Measurements from ENCODE around the gene VAC14.

VAC14 gene

GRCh38 chr16:70694088-70694867 is 106.7 kb downstream of the VAC14 start:
- H3K27me3 ChIP-seq, result no peaks in the 10 kb centered on the region
- H3K4me1 ChIP-seq, result peaks cover 63% of the 10 kb centered on the region
- DNase-seq, result no peak
- H3K9me3 ChIP-seq, result no peaks in the 10 kb centered on the region
- TF ChIP-seq CTCF (IDR thresholded peaks at IDR 0.05; ENCODE audit: low read depth, low read length), result no peak
- H3K36me3 ChIP-seq, result no peaks in the 10 kb centered on the region; the same call in 1 of the 2 replicates
- H3K4me3 ChIP-seq (ENCODE audit: low read depth, low read length), result no peak overlapping the region

GRCh38 chr16:70692873-70693671 is 107.9 kb downstream of the VAC14 start:
- DNase-seq, result no peak
- TF ChIP-seq CTCF (IDR thresholded peaks at IDR 0.05; ENCODE audit: low read depth, low read length), result no peak
- Histone ChIP-seq H3K9me3 (no peaks in the 10 kb centered on the region), H3K27me3 (no peaks in the 10 kb centered on the region), H3K4me3 (ENCODE audit: low read depth, low read length) (no peak overlapping the region), H3K36me3 (no peaks in the 10 kb centered on the region; the same call in 1 of the 2 replicates), H3K4me1 (peaks cover 70% of the 10 kb centered on the region)

- Histone ChIP-seq H3K4me1 (peaks cover 75% of the 10 kb centered on the region), H3K4me3 (ENCODE audit: low read depth, low read length) (no peak overlapping the region), H3K9me3 (no peaks in the 10 kb centered on the region), H3K27me3 (no peaks in the 10 kb centered on the region), H3K36me3 (no peaks in the 10 kb centered on the region)
- no peak for DNase-seq
- TF ChIP-seq CTCF (IDR thresholded peaks at IDR 0.05; ENCODE audit: low read depth, low read length), result no peak
Measured at GRCh38 chr16:70692130-70692872, 108.7 kb downstream of the VAC14 start.

DNA sequence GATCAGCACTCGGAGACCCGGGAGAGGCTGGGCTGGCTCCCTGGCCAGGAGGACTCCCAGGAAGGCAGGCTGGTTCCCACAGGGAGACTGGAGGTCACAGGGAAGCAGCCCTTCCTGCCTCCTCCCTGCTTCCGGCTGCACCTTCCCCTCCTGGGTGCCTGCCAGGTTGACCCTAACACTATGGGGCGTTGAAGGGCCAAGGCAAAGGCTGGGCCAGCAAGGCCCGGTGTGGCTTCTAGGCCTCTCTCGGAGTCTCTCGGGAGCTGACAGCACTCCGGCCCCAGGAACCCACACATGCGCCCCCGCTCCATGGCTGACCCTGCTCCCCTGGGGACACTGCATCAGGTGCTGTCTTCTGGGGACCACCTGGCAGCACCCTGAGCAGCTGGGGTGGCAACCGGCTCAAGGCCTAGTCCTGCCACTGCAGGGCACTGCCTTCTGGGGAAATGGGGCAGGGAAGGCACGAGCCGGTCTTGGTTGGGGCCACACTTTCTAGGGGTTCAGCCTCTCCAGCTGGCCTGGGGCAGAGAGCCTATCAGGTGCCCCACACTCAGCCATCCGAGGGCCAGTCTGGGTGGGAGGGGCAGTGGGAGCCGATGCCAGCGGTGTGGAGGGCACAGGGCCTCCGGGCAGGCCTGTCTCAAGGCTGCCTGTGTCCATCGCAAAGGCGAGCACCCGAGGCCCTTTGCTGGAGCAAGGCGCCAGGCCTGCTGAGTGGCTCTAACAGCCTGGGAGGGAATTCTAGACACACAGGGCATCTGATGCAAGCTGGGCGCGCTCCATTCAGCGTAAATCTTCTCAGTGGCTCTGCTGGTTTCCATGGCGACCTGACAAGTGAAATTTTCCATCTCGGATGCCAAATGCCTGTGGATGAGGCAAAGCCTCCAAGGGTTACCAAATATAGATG is 109.5 kb downstream of the VAC14 start:
- TF ChIP-seq CTCF (IDR thresholded peaks at IDR 0.05; ENCODE audit: low read depth, low read length), result no peak
- Histone ChIP-seq H3K4me3 (ENCODE audit: low read depth, low read length) (no peak overlapping the region), H3K36me3 (no peaks in the 10 kb centered on the region), H3K27me3 (no peaks in the 10 kb centered on the region), H3K9me3 (no peaks in the 10 kb centered on the region), H3K4me1 (peaks cover 72% of the 10 kb centered on the region)
- DNase-seq, result no peak

DNA sequence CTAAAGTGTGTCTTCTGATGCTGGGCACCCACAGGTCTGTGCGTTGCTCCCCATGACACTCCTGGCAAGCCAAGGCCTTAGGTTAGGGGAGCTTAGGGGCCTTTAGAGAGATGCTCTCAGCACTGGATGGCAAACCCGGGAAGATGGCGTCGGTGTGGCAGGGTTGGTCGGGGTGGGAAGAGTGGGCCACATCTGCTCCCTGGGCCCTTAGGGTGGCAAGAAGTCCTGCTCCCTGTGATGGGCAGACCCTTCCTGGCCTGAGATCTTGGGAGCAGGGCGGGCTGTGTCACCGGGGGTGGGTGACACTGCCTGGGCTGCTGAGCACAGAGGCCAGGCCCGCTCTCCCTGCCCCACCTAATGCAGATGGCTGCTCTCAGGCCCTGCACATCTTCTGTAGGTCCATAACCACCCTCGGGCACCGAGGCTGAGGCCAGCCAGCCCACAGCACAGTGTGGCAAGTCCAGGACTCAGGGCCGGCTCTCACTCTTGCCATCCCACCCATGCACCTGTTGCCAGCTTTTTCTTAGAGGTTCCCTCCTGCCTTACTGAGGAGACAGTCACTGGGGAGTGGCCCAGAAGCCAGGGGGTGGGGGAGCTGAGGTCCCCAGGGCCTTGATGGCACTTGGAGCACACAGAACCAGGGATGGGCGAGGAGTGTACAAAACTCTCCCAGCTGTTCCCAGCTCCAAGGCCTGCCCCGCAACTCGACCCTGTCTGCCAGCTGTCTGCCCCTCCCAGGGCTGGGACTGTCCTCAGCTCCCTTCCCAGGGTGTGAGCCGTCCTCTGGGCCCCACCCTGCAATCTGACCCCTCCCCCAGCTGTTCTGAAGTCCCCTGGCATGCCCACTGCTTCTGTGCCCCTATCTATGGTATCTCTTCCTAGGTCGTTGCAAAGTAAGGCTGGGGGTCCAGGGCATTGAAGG is 110.7 kb downstream of the VAC14 start:
- no peaks in the 10 kb centered on the region for H3K27me3 ChIP-seq
- DNase-seq, result no peak
- peaks cover 63% of the 10 kb centered on the region for H3K4me1 ChIP-seq
- TF ChIP-seq CTCF (IDR thresholded peaks at IDR 0.05; ENCODE audit: low read depth, low read length), result no peak
- H3K9me3 ChIP-seq, result no peaks in the 10 kb centered on the region
- H3K4me3 ChIP-seq (ENCODE audit: low read depth, low read length), result no peak overlapping the region
- no peaks in the 10 kb centered on the region for H3K36me3 ChIP-seq

Measured in BE2C (cell line).